Smooth muscle cell (in vitro differentiated cells): Measurements from ENCODE around the gene FHIT. TPM values are rescaled to one million over a fixed set of nuclear protein-coding genes. Genes with fewer than 3 reads are reported as not detected.

Source experiments
- DNase-seq: peaks from one replicate; lab custom pipeline; 2025; ENCODE audit not compliant: unreplicated experiment; lab: John Stamatoyannopoulos, UW
- H2AFZ ChIP-seq: fragments of 200-600 bp; sonication (generic); 2 replicates; pipeline ENCODE4 v1.6.0; 2016; ENCODE audit warnings: antibody characterized with exemption, low read depth, mild to moderate bottlenecking
- H3F3A ChIP-seq: fragments of 200-600 bp; sonication (generic); 2 replicates; pipeline ENCODE4 v1.6.0; 2017; ENCODE audit warnings: antibody characterized with exemption, low read depth
- H3K27ac ChIP-seq: fragments of 200-600 bp; sonication (generic); 2 replicates; pipeline ENCODE4 v1.5.1; 2016; ENCODE audit warnings: low read depth, mild to moderate bottlenecking
- H3K27me3 ChIP-seq: fragments of 200-600 bp; sonication (generic); 2 replicates; pipeline ENCODE4 v1.6.1; 2016; ENCODE audit warnings: low read depth, mild to moderate bottlenecking
- H3K36me3 ChIP-seq: fragments of 200-600 bp; sonication (generic); 2 replicates; pipeline ENCODE4 v1.5.1; 2016; ENCODE audit warnings: low read depth
- H3K4me1 ChIP-seq: fragments of 200-600 bp; sonication (generic); 2 replicates; pipeline ENCODE4 v1.5.1; 2016; ENCODE audit warnings: low read depth
- H3K4me2 ChIP-seq: fragments of 200-600 bp; sonication (generic); 2 replicates; pipeline ENCODE4 v1.6.0; 2016; ENCODE audit warnings: mild to moderate bottlenecking
- H3K4me3 ChIP-seq: fragments of 200-600 bp; sonication (generic); 2 replicates; pipeline ENCODE4 v1.5.1; 2016; ENCODE audit warnings: mild to moderate bottlenecking
- H3K79me2 ChIP-seq: fragments of 200-600 bp; sonication (generic); 2 replicates; pipeline ENCODE4 v1.6.0; 2016; ENCODE audit warnings: low read depth, mild to moderate bottlenecking
- H3K9ac ChIP-seq: fragments of 200-600 bp; sonication (generic); 2 replicates; pipeline ENCODE4 v1.6.0; 2016; ENCODE audit warnings: low read depth
- H3K9me3 ChIP-seq: fragments of 200-600 bp; sonication (generic); replicated peaks from 2 replicates; pipeline ENCODE4 v1.5.1; 2016; ENCODE audit warnings: low read depth
- H4K20me1 ChIP-seq: fragments of 200-600 bp; sonication (generic); 2 replicates; pipeline ENCODE4 v1.6.0; 2016; ENCODE audit warnings: low read depth
- CTCF ChIP-seq: fragments of 200-600 bp; sonication (generic); IDR thresholded peaks from 2 replicates; pipeline ENCODE4 v1.5.1; 2017; ENCODE audit warnings: borderline replicate concordance, mild to moderate bottlenecking, antibody characterized with exemption; ENCODE audit not compliant: insufficient read depth, poor library complexity, severe bottlenecking
- WGBS: methylation state at CpG from one replicate; pipeline ENCODE4 v1.1.7; 2016; ENCODE audit warnings: low lambda C conversion rate; 5-methylcytosine and 5-hydroxymethylcytosine counted together
- polyA plus RNA-seq: library from polyadenylated mRNA; unstranded; fragments of >200 nt; fragmentation: Nextera tagmentation; extraction: Ambion mirVana; gene quantifications from 2 replicates; pipeline ENCODE4 v1.2.1, GENCODE V29; 2016
- total RNA-seq: library from RNA; depleted of rRNA; stranded (reverse); fragments of >200 nt; gene quantifications from 2 replicates; pipeline ENCODE4 v1.2.3, GENCODE V29; 2014

The FHIT gene
- total and polyA plus RNA-seq, 2 experiments from 2014 or later: 5.9 to 6.7 TPM

DNA sequence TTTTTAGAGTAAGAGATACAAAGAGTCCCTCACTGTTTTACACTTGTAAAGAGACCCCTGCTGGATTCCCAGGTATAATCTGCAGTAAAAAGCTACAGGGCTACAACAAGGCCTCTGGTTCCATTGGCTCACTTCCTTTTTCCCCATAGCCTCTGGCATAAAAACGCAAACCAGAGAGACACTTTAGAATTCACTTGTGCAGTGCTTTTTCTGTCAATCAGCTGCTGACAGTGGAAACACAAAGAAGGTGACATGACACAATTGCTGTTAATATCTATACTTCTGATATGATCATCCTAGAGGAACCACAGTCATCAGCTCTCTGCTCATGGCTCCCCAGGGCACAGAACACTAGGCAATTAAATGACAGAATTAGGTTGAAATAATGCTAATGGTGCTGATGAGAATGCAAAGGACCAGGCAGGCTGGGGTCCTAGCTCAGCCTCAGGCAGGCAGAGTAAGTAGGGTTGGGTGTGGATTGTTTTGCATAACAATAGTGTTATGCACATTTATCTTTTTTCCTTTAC lies 1533.5 kb downstream of the FHIT start:
- no peak for DNase-seq
- Histone ChIP-seq H2AFZ (no peak overlapping the region), H3K9me3 (no peaks in the 10 kb centered on the region), H3K36me3 (no peaks in the 10 kb centered on the region), H3K27ac (no peak overlapping the region), H3K4me3 (no peak overlapping the region), H3F3A (no peaks in the 10 kb centered on the region), H3K27me3 (no peaks in the 10 kb centered on the region), H3K4me2 (no peak overlapping the region), H3K9ac (no peak overlapping the region), H4K20me1 (no peaks in the 10 kb centered on the region), H3K79me2 (no peaks in the 10 kb centered on the region), H3K4me1 (peaks cover 4% of the 10 kb centered on the region)
- no peak for TF ChIP-seq CTCF
- 43% methylated on average over 1 of the region's 1 CpG for WGBS

GRCh38 chr3:59714066-59714465 lies 1537.2 kb downstream of the FHIT start:
- H3K9ac ChIP-seq: no peak overlapping the region
- no peaks in the 10 kb centered on the region for H3K36me3 ChIP-seq
- no peaks in the 10 kb centered on the region for H4K20me1 ChIP-seq
- no peak overlapping the region for H2AFZ ChIP-seq
- no peak overlapping the region for H3K4me2 ChIP-seq
- 81% methylated on average over 1 of the region's 1 CpG for WGBS
- no peaks in the 10 kb centered on the region for H3K9me3 ChIP-seq
- H3F3A ChIP-seq: no peaks in the 10 kb centered on the region
- H3K27ac ChIP-seq: no peak overlapping the region
- no peaks in the 10 kb centered on the region for H3K27me3 ChIP-seq
- no peak for DNase-seq
- peaks cover 4% of the 10 kb centered on the region for H3K4me1 ChIP-seq
- no peak for TF ChIP-seq CTCF
- H3K79me2 ChIP-seq: no peaks in the 10 kb centered on the region
- no peak overlapping the region for H3K4me3 ChIP-seq

DNA sequence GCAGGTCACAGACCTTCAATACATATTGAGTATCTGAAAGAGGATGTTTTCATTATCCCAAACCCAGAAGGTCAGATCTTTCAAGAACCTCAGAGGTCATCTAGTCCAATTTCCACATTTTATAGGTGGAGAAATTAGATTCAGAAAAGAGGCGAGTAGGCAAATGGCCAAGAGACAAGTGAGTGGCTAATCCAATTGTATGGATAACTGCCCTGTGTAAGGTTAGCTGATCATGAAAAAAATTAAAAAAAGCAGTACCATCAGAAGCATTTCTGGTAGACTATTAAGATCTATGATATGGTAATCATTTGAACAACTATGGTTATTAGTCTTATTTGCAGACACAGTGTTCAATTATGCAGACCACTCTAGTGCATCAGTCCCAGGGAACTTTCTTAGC lies 1540.7 kb downstream of the FHIT start:
- no peaks in the 10 kb centered on the region for H3K79me2 ChIP-seq

More for the DNA sequence above, 1540.7 kb downstream of the FHIT start:
- 93% methylated on average over 1 of the region's 1 CpG for WGBS
- Histone ChIP-seq H3F3A (no peaks in the 10 kb centered on the region), H3K4me1 (no peaks in the 10 kb centered on the region), H3K9me3 (no peaks in the 10 kb centered on the region), H3K27me3 (no peaks in the 10 kb centered on the region), H2AFZ (no peak overlapping the region), H3K36me3 (no peaks in the 10 kb centered on the region), H3K4me2 (no peak overlapping the region), H4K20me1 (no peaks in the 10 kb centered on the region), H3K9ac (no peak overlapping the region), H3K4me3 (no peak overlapping the region), H3K27ac (no peak overlapping the region)
- no peak for DNase-seq
- TF ChIP-seq CTCF: no peak
